ENCODE measurements around the gene TNFAIP8L1. TPM values are rescaled to one million over a fixed set of nuclear protein-coding genes. Genes with fewer than 3 reads are reported as not detected.

The TNFAIP8L1 gene
- polyA plus RNA-seq, 10 donors: 8.7 to 13.9 (median 10.8) TPM

GRCh38 chr19:4647676-4648644 lies 8.6 kb downstream of the TNFAIP8L1 start:
- DNase-seq: peak in 2 of 3 donors; percentile 58 to 88

- no peak for DNase-seq
These were observed 10.2 kb downstream of the TNFAIP8L1 start for GRCh38 chr19:4649392-4650047.

- DNase-seq: no peak
These were observed 10.8 kb downstream of the TNFAIP8L1 start for GRCh38 chr19:4650159-4650558.

- DNase-seq: no peak
These were observed 12.8 kb downstream of the TNFAIP8L1 start for GRCh38 chr19:4652075-4652474.

GRCh38 chr19:4653793-4654436 lies 14.6 kb downstream of the TNFAIP8L1 start:
- DNase-seq: no peak

- no peak for DNase-seq
These were observed 15.4 kb downstream of the TNFAIP8L1 start for GRCh38 chr19:4654437-4655361.

- no peak for DNase-seq
These were observed 16.8 kb downstream of the TNFAIP8L1 start for GRCh38 chr19:4656102-4656501.

- DNase-seq: no peak
These were observed 17.9 kb downstream of the TNFAIP8L1 start for GRCh38 chr19:4657262-4657661.

- DNase-seq: no peak
These were observed 18.5 kb downstream of the TNFAIP8L1 start for GRCh38 chr19:4657835-4658234.

- no peak for DNase-seq
These were observed 21.0 kb downstream of the TNFAIP8L1 start for GRCh38 chr19:4660181-4660791.

GRCh38 chr19:4660993-4661392 lies 21.7 kb downstream of the TNFAIP8L1 start:
- no peak for DNase-seq

GRCh38 chr19:4662020-4662695 lies 22.8 kb downstream of the TNFAIP8L1 start:
- DNase-seq: no peak

- DNase-seq: no peak
These were observed 23.5 kb downstream of the TNFAIP8L1 start for GRCh38 chr19:4662812-4663211.

GRCh38 chr19:4664642-4665041 lies 25.3 kb downstream of the TNFAIP8L1 start:
- DNase-seq: no peak

GRCh38 chr19:4669723-4670480 lies 30.6 kb downstream of the TNFAIP8L1 start, which contains the start of gene MYDGF:
Gene MYDGF, minus strand, starts transcription at chr19:4670342. Its CDS starts 8 bp downstream, at chr19:4670334.
- DNase-seq: peak; percentile 89 to 96 (median 92)

GRCh38 chr19:4671185-4671851 lies 32.0 kb downstream of the TNFAIP8L1 start:
- DNase-seq: no peak

GRCh38 chr19:4673216-4673615 lies 33.9 kb downstream of the TNFAIP8L1 start:
- DNase-seq: no peak

- no peak for DNase-seq
These were observed 34.4 kb downstream of the TNFAIP8L1 start for GRCh38 chr19:4673726-4674125.

GRCh38 chr19:4675346-4675745 lies 36.0 kb downstream of the TNFAIP8L1 start:
- DNase-seq: no peak

Data from muscle of back (tissue), 11 donors.